Nephron (organoid): ENCODE measurements around the gene PTN.
A peak's percentile ranks its signal among the peaks of the same experiment; 100 is the strongest.

Experiments used
- H3K27ac Mint-ChIP-seq, 3 experiments: 2 replicates each; pipeline ENCODE4 v1.8.0; 2020; ENCODE audit warnings: mixed read lengths in 3 of 3, mild to moderate bottlenecking in 2 of 3, moderate library complexity in 1 of 3
- H3K27me3 Mint-ChIP-seq: 2 replicates; pipeline ENCODE4 v1.8.0; 2021; ENCODE audit warnings: low read depth, mild to moderate bottlenecking, moderate library complexity, mixed read lengths
- H3K36me3 Mint-ChIP-seq: 2 replicates; pipeline ENCODE4 v1.8.0; 2020; ENCODE audit warnings: low read depth, mixed read lengths
- H3K4me1 Mint-ChIP-seq: 2 replicates; pipeline ENCODE4 v1.8.0; 2020; ENCODE audit warnings: mixed read lengths
- H3K4me3 Mint-ChIP-seq, 3 experiments: 2 replicates each; pipeline ENCODE4 v1.8.0; 2020; ENCODE audit warnings: mild to moderate bottlenecking in 3 of 3, mixed read lengths in 3 of 3, moderate library complexity in 2 of 3
- H3K9me3 Mint-ChIP-seq: 2 replicates; pipeline ENCODE4 v1.8.0; 2020; ENCODE audit warnings: mixed read lengths
- CTCF ChIP-seq, 3 experiments: fragments of 200-600 bp; sonication (generic); IDR thresholded peaks; one replicate each; pipeline ENCODE4 v1.5.0; 2021; ENCODE audit warnings: antibody characterized with exemption in 3 of 3; ENCODE audit not compliant: unreplicated experiment in 3 of 3

Gene PTN

DNA sequence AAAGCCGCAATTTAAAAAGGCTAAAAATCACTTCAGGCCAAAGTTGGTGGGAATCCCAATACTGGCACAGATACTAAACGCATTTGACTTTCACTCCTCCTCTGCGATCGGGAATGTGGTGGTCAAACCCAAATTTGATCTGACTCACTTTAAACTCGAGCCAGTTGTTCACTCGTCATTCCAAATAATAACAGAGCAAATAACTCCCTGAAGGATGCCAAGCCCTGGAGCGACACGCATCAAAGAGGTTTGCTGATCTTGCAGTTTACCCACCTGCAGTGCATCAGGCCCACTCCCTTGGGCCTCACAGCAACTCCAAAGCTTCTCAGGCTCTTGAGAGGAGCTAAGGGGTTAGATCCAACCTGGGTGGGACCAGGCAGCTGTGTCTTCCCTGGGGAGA, 12.2 kb downstream of the PTN start:
- no peak overlapping the region for H3K4me3 Mint-ChIP-seq
- H3K4me1 Mint-ChIP-seq: peaks cover 18% of the 10 kb centered on the region
- H3K27me3 Mint-ChIP-seq: no peaks in the 10 kb centered on the region
- TF ChIP-seq CTCF (IDR thresholded peaks at IDR 0.05; ENCODE audit: unreplicated experiment in 3 of 3): no peak
- H3K36me3 Mint-ChIP-seq: peaks cover 8% of the 10 kb centered on the region
- peaks cover 10% of the 10 kb centered on the region for H3K9me3 Mint-ChIP-seq
- H3K27ac Mint-ChIP-seq: no peak overlapping the region

GRCh38 chr7:137329411-137329810, 14.1 kb downstream of the PTN start:
- Mint-ChIP-seq H3K36me3 (peaks cover 4% of the 10 kb centered on the region), H3K27ac (no peak overlapping the region), H3K4me3 (no peak overlapping the region), H3K4me1 (peaks cover 27% of the 10 kb centered on the region), H3K27me3 (no peaks in the 10 kb centered on the region), H3K9me3 (peaks cover 10% of the 10 kb centered on the region)
- no peak for TF ChIP-seq CTCF (IDR thresholded peaks at IDR 0.05; ENCODE audit: unreplicated experiment in 3 of 3)

GRCh38 chr7:137328373-137329120, 15.0 kb downstream of the PTN start:
- Mint-ChIP-seq H3K4me1 (peaks cover 27% of the 10 kb centered on the region), H3K36me3 (peaks cover 6% of the 10 kb centered on the region), H3K4me3 (no peak overlapping the region), H3K27me3 (no peaks in the 10 kb centered on the region), H3K9me3 (peaks cover 10% of the 10 kb centered on the region), H3K27ac (peak overlapping the region in 1 of 3 experiments; percentile 11)
- no peak for TF ChIP-seq CTCF (IDR thresholded peaks at IDR 0.05; ENCODE audit: unreplicated experiment in 3 of 3)

GRCh38 chr7:137325927-137326326, 17.6 kb downstream of the PTN start:
- Mint-ChIP-seq H3K27ac (peak overlapping the region; percentile 0 to 1 (median 0)), H3K36me3 (peaks cover 3% of the 10 kb centered on the region), H3K4me3 (no peak overlapping the region), H3K9me3 (peaks cover 7% of the 10 kb centered on the region), H3K27me3 (no peaks in the 10 kb centered on the region), H3K4me1 (peaks cover 23% of the 10 kb centered on the region)
- no peak for TF ChIP-seq CTCF (IDR thresholded peaks at IDR 0.05; ENCODE audit: unreplicated experiment in 3 of 3)

DNA sequence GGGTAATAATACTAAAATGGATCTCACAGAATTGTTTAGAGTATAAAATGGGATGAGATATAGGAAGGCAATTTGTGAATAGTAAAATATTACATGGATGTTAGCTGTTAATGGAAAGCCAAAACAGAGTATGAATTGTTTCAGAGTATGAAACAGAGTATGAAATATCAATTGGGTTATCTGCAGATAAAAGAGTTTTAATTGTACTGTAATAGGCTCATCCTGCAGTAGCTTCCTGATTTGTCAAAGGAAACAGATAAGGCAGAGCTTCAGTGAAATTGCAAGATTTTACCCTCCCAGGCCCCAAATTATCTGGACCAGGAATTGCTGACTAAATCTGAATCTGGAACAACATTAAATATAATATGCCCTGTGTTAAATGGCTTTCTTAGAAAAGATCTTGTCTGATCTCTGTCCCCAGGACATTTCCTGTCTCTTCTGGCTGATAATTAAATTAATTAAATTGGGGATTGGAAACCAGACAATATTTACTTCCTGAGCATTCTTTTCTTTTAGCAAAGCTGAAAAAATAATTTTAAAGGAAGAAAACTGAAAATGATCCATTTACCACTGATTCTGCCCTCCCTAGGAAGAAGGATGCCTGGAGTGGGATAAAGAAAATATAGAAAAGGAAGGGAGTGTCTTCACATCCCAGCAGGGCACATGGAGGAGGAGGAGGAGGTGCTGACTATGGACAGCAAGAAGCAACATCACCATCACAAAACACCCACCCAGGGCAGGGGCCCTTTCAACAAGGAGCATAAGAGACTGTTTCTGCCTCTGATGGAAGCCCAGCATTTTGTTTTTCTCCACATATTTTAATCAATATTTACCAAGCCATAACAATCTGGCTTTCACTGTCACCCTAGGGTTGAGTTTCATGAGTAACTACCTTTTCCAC, 18.5 kb downstream of the PTN start:
- no peak for TF ChIP-seq CTCF (IDR thresholded peaks at IDR 0.05; ENCODE audit: unreplicated experiment in 3 of 3)
- no peaks in the 10 kb centered on the region for H3K27me3 Mint-ChIP-seq
- peaks cover 3% of the 10 kb centered on the region for H3K36me3 Mint-ChIP-seq
- H3K4me1 Mint-ChIP-seq: peaks cover 22% of the 10 kb centered on the region
- peaks cover 7% of the 10 kb centered on the region for H3K9me3 Mint-ChIP-seq
- H3K4me3 Mint-ChIP-seq: no peak overlapping the region
- peak overlapping the region in 2 of 3 experiments; percentile 0 to 8 for H3K27ac Mint-ChIP-seq
